Activated T-cell treated with anti-CD3 and anti-CD28 coated beads, Interleukin-2, amount 50 U/mL, for 24 hours (primary cell): Measurements from ENCODE around the gene RBMS1.

ENCODE experiments used
- DNase-seq: peaks from one replicate; pipeline ENCODE4 v3.0.0-alpha.2; 2020
- H3K27ac Mint-ChIP-seq: 2 replicates; pipeline ENCODE4 v1.8.0; 2020; ENCODE audit warnings: mild to moderate bottlenecking, mixed read lengths
- H3K27me3 Mint-ChIP-seq: 2 replicates; pipeline ENCODE4 v1.8.0; 2020; ENCODE audit warnings: mixed read lengths
- H3K36me3 Mint-ChIP-seq: 2 replicates; pipeline ENCODE4 v1.8.0; 2020; ENCODE audit warnings: low read depth, mixed read lengths
- H3K4me1 Mint-ChIP-seq: 2 replicates; pipeline ENCODE4 v1.8.0; 2020; ENCODE audit warnings: low read depth, mixed read lengths
- H3K4me3 Mint-ChIP-seq: 2 replicates; pipeline ENCODE4 v1.8.0; 2020; ENCODE audit warnings: mild to moderate bottlenecking, moderate library complexity, mixed read lengths
- H3K9me3 Mint-ChIP-seq: 2 replicates; pipeline ENCODE4 v1.8.0; 2020; ENCODE audit warnings: mixed read lengths

The RBMS1 gene

DNA sequence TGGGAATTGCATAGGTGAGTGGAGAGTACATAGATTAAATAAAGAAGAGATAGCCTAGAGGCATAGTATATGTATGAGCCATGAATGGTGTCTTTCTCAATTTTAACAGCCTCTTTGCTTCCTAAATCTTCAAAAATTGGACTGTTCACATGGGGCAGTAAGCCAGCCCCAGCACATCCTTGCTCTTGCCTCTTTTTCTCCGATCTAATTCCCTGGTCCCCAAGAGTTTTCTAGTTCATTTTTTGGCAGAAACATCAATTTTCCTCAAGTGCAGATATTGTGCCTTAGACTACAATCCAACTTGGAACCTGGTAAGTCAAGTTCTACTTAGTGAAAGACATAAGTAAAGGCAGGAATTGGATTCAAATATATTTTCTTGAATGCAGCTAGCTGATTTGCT, 243.7 kb downstream of the RBMS1 start:
- Mint-ChIP-seq H3K9me3 (no peaks in the 10 kb centered on the region), H3K4me3 (no peak overlapping the region), H3K27me3 (no peaks in the 10 kb centered on the region), H3K27ac (no peak overlapping the region), H3K36me3 (no peaks in the 10 kb centered on the region), H3K4me1 (peaks cover 2% of the 10 kb centered on the region)
- DNase-seq: no peak

DNA sequence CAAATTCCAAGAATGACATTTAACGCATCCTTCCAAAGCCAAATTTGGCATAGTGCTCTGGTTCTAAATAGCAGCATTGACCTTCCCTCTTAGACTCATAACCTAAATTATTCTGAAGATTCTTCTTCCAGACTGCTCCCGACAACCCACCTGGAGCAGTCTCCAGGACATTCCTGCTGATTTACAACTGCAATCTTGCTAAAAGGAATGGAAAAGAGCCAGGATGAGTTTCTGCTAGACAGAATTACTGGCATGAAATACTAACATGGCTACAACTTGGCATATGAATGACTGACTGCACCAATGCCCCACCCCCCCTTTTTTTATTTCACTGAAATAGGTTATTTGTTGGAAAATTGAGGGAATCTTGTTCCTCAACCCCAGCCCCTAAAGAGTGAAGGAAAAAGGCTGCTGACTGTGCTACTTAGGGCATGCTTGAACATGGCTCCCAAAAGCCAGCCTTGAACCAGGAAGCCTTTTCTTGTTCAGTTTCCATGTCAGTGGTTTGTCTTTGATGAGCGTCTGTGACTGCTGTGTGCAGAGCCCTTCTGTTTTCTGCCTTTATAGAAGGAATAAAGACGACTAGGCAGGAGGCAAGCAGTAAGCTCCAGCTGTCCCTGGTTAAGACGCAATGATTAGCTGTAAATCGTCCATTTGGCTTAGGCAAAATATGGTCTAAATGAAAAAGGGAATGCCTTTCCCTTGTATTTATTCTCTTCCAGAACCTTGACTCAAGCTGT, 246.1 kb downstream of the RBMS1 start:
- Mint-ChIP-seq H3K9me3 (no peaks in the 10 kb centered on the region), H3K27me3 (no peaks in the 10 kb centered on the region), H3K27ac (no peak overlapping the region), H3K4me3 (no peak overlapping the region), H3K4me1 (peaks cover 2% of the 10 kb centered on the region), H3K36me3 (no peaks in the 10 kb centered on the region)
- DNase-seq: no peak

DNA sequence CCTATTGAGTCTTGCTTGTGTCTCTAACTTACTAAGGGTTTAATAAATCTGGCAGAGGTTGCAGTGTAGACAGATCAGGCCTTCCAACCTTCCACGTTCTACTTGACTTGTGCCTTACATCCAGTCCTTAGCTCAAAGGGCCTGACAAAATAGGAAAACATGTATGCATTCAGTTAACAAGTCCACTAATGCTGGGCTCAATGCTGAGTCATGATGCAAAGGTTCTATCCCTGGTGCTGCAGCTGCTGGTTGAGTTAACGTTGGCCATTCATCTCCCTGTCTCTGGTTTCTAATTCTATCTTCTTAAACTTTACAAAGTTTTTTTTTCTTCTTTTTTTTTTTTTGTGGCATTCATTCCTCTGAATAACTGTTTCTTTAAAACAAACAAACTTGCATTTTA, 247.3 kb downstream of the RBMS1 start:
- no peaks in the 10 kb centered on the region for H3K27me3 Mint-ChIP-seq
- H3K4me3 Mint-ChIP-seq: no peak overlapping the region
- H3K36me3 Mint-ChIP-seq: no peaks in the 10 kb centered on the region
- H3K4me1 Mint-ChIP-seq: no peaks in the 10 kb centered on the region
- H3K27ac Mint-ChIP-seq: no peak overlapping the region
- no peak for DNase-seq
- H3K9me3 Mint-ChIP-seq: no peaks in the 10 kb centered on the region

DNA sequence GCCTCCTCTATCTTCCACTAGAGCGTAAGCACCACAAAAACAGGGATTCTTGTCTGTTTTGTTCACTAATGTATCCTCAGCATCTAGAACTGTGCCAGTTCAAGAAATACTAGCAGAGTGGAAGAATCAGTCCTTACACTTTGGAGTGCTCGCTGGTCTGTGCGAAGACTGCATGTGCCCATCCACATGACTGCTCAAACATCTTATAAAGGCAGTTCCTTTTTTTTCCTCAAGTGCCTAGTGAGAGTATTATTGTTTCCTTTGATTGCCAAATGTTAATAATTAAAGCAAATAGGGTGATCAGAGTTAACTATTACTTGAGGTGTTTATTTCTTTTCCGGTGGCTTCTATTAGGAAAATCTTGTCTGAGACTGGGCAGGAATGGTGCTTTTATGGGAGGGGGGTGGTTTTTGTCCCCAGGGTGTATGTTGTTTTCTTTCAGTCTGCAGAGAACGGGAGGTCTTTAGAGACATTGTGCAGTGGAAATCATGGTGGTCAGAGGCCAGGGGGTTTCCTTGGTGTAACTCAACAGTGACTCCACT, 247.9 kb downstream of the RBMS1 start:
- H3K4me1 Mint-ChIP-seq: no peaks in the 10 kb centered on the region
- no peak overlapping the region for H3K27ac Mint-ChIP-seq
- H3K4me3 Mint-ChIP-seq: no peak overlapping the region
- no peaks in the 10 kb centered on the region for H3K36me3 Mint-ChIP-seq
- no peaks in the 10 kb centered on the region for H3K27me3 Mint-ChIP-seq
- DNase-seq: no peak
- H3K9me3 Mint-ChIP-seq: no peaks in the 10 kb centered on the region

DNA sequence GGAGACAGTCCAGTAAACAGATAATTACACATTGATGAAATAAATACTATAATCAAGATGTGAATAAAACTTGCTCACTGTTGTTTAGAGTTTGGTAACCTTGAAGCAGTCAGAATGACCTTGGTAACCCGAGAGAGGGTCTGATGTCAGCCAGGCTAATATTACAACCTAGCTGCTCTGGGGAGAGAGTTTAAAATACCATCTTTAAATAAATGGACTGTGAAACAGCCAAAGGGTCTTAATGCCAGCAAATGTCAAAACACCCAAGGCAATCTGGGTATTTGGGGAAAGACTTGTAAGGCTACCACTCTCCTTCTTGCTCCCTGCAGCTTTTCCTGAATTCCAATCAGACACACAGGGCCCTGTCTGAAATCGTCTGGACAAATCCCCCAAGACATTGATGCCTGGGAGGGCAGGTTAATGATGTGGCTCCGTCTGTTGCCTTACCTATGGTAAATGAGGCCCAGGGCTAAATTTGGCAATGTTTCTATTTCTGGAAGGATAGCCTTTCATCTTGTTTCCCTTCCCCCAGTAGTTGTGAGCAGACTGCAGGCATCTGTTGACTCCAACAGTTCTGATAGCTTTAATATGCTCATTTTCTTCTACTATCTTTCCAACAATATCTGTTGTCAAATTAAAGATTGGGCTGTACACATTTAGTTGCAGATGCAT, 250.6 kb downstream of the RBMS1 start:
- no peaks in the 10 kb centered on the region for H3K36me3 Mint-ChIP-seq
- H3K27me3 Mint-ChIP-seq: peaks cover 1% of the 10 kb centered on the region
- H3K27ac Mint-ChIP-seq: no peak overlapping the region
- DNase-seq: no peak
- no peaks in the 10 kb centered on the region for H3K9me3 Mint-ChIP-seq
- H3K4me1 Mint-ChIP-seq: no peaks in the 10 kb centered on the region
- H3K4me3 Mint-ChIP-seq: no peak overlapping the region

DNA sequence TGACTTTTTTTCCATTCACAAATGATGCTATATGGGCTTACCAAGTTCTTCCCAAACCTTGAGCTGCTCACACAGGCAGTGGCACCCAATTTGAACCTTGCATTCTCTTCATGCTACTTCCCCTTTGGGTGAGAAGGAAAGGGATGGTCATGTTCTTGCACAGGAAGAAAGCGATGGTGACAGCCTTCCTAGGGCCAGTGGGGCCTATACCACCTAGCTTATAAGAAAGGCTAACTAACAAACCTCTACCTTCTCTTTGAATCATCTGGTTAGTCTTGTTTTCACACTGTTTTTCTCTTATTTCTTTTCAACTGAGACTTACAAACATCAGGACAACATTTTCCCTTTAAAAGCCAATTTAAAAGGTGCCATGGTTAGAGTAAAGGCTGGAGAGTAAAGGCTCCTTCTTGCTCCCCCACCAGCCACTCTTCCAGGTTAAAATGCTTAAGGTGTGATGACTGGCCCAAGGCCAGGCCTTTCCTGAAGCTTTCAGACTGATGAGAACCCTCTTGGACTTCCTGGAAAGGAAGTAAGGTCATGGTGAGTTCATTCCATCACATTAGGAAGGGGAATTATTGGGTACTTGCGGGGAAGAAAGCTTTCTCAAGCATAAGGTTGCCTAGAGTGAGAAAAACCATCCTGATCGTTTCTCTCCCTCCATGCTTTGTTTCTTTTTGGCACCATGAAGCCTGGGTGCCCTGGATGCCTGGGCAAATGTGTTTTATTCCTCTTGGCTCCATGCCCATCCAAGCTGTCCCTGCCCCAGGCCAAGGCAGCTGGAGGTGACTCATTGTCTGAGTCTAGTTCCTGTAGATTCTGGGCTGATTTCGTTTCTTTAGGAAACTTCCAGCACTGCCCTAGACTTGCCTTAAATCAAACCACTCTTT, 252.1 kb downstream of the RBMS1 start:
- no peak for DNase-seq
- no peak overlapping the region for H3K4me3 Mint-ChIP-seq

DNA sequence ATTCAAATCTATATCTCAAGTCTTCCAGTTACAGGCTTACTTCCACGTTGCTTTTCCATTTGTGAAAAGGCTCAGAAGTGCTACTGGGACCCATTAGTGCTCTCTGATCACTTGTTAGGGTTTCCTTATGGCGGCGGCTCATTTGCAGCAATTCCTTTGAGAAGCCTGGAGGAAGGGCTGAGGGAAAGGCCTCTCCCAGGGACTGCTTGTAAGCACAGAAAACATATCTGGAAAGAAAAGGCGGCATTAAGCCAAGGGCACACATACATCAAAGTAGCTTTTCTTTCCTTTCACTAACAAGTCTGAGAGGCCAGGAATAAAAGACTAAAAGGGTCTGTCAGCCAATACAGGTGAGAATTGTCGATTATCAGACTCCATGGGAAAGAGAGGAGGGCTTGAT, 254.2 kb downstream of the RBMS1 start:
- Mint-ChIP-seq H3K27ac (no peak overlapping the region), H3K4me3 (no peak overlapping the region), H3K27me3 (peaks cover 9% of the 10 kb centered on the region), H3K4me1 (no peaks in the 10 kb centered on the region), H3K9me3 (no peaks in the 10 kb centered on the region), H3K36me3 (no peaks in the 10 kb centered on the region)
- no peak for DNase-seq

More for the DNA sequence above, 252.1 kb downstream of the RBMS1 start:
- no peaks in the 10 kb centered on the region for H3K4me1 Mint-ChIP-seq
- no peaks in the 10 kb centered on the region for H3K9me3 Mint-ChIP-seq
- no peak overlapping the region for H3K27ac Mint-ChIP-seq
- H3K36me3 Mint-ChIP-seq: no peaks in the 10 kb centered on the region
- peaks cover 9% of the 10 kb centered on the region for H3K27me3 Mint-ChIP-seq

DNA sequence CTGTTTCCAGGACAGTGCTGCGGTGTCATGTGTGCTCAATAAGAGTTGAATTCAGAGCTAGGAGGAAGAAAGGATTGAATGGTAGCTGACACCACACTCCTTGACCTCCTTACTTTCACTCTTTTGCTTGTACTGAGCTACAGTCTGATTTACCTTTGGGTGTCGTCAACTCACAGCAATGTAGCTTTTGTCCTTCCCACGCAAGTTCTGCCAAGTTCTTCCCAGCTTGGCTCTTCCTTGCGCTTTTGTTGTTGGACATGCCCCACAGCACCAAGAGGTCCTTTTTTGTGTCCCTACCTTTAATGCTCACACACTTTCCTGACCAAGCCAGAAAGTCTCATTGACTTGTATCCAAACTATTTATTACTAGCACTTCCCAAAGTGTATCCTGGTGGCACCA, 255.2 kb downstream of the RBMS1 start:
- Mint-ChIP-seq H3K36me3 (no peaks in the 10 kb centered on the region), H3K27me3 (peaks cover 9% of the 10 kb centered on the region), H3K4me3 (no peak overlapping the region), H3K4me1 (no peaks in the 10 kb centered on the region), H3K27ac (no peak overlapping the region), H3K9me3 (no peaks in the 10 kb centered on the region)
- no peak for DNase-seq

DNA sequence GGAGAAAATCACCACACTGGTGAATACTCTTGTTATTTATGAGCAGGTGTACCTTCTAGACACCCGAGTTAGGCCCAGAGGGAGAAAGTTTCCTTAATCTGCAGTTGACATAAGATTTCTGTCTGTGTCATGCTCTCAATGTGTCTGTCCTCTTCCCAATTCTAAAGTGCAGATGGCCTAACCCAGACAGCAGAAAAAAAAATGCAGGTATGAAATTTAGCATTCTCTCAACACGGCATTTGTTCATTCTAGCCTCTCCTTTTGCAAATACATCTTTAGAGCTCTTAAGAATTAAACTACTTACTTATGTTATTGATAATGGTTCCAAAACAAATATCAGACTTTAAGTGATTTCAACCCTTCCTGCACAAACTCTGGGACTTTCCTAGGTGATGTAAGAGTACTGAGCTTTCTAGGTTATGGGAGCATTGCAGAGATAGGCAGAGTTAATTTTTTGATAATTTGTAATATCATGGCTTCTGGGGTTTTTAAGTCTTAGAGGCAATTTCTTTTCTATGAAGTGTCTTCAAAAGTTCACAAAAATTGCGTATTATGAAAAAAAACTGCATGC, 260.6 kb downstream of the RBMS1 start:
- no peaks in the 10 kb centered on the region for H3K9me3 Mint-ChIP-seq
- H3K36me3 Mint-ChIP-seq: no peaks in the 10 kb centered on the region
- peaks cover 1% of the 10 kb centered on the region for H3K4me1 Mint-ChIP-seq
- no peak overlapping the region for H3K27ac Mint-ChIP-seq
- no peak overlapping the region for H3K4me3 Mint-ChIP-seq
- DNase-seq: no peak
- peaks cover 7% of the 10 kb centered on the region for H3K27me3 Mint-ChIP-seq

DNA sequence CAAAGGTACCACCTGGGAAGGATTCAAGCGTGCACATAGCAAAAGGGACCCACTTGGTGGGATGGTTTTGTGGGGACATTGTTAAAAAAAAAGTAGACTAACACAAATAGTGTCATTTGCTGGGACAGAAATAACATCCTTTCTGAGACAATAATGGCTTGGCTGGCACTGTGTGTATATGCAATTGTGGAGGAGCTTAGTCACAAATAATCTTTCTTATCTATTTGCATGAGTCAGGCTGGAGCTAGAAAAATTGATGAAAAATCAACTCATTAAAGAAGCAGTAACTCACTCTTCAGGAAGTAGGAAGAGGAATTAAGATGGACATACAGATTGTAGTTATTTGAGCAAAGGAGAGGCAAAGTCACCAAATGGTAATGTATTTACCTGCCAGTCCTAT, 264.0 kb downstream of the RBMS1 start:
- Mint-ChIP-seq H3K36me3 (no peaks in the 10 kb centered on the region), H3K27ac (no peak overlapping the region), H3K27me3 (peaks cover 11% of the 10 kb centered on the region), H3K4me1 (peaks cover 18% of the 10 kb centered on the region), H3K9me3 (no peaks in the 10 kb centered on the region), H3K4me3 (no peak overlapping the region)
- DNase-seq: no peak

DNA sequence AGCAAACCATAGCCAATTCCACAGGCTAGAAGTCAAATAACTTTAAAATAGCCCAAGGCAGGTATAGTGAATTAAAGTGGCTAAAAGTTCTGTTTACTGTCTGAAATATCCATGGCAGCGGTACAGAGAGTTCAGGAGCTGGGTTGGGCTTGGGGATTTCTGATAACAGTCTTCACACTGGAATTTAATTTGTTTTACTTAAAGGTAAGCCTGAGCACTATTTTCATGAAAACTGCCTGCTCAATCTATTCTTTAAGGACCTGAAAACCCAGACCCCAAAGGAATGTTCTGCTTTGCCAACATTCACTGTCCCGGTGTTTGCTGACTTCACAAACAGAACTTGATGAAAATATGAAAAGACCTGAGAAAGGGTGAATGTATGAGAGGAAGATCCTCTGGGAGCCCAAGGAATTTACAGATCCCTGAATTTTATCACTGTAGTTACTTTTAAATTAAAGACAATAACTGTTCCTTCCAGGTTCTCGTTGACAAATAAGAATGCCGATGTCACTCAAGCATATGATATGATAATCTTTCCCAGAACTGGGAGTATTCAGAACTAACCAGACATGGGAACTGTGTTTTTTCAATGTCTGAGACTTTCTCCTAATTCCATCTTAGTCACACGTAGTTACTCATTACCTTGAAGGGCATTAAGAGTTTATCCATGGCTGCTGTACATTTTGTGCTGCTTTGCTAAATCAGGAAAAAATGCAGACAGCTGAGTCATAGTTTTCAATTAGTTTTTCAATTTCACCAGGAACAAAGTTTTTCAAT, 265.3 kb downstream of the RBMS1 start:
- H3K27me3 Mint-ChIP-seq: peaks cover 11% of the 10 kb centered on the region
- DNase-seq: no peak
- H3K27ac Mint-ChIP-seq: no peak overlapping the region
- no peaks in the 10 kb centered on the region for H3K36me3 Mint-ChIP-seq
- H3K4me1 Mint-ChIP-seq: peaks cover 31% of the 10 kb centered on the region
- no peak overlapping the region for H3K4me3 Mint-ChIP-seq
- no peaks in the 10 kb centered on the region for H3K9me3 Mint-ChIP-seq

DNA sequence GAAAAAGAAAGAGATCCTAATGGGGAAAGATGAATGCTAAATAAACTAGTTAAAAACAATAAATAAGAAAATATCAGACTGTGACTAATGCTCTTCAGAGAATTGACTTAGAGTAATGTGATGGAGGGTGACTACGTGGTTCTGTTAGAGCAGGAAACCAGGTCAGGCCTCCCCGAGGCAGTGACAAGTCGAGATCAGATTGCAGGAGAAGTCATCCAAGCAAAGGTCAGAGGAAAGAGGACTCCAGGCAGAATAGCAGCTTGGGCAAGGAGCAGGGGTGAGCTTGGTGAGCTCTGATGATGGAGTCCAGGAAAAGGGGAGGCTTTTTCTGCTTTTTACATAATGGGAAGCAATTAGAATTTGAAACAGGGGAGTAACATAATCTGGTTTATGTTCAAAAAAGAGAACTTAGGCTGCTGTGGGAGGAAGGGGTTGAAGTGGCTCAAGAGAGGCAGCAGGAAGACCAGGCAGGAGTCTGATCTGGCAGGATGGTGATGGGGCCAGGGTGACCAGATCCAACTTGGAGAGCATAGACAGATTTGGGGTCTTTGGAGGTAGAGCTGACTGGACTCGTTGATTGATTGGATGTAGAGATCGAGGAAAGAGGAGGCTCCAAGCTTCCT, 266.2 kb downstream of the RBMS1 start:
- Mint-ChIP-seq H3K27ac (no peak overlapping the region), H3K36me3 (no peaks in the 10 kb centered on the region), H3K4me3 (no peak overlapping the region), H3K4me1 (peaks cover 40% of the 10 kb centered on the region), H3K9me3 (no peaks in the 10 kb centered on the region), H3K27me3 (peaks cover 11% of the 10 kb centered on the region)
- DNase-seq: no peak

DNA sequence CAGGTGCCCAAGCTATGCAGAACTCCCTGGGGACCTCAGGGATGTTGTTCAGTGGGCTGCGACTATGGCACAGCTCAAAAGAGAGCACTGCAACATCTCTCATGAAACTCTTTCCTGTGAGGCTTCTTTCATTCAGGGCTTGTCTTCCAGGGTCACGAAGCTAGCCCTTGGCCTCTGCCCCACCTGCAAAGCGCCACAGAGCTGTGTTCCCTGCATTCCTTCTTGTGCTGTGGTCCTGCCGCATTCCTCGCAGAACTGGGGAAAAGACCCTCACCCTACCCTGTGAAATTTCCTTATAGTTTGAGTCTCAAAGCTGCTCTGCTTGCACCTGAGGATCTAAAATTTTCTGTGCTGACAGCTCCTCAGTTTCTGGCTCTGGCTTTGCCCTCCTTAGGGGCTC, 267.2 kb downstream of the RBMS1 start:
- Mint-ChIP-seq H3K9me3 (no peaks in the 10 kb centered on the region), H3K27me3 (peaks cover 11% of the 10 kb centered on the region), H3K4me1 (peaks cover 50% of the 10 kb centered on the region), H3K27ac (no peak overlapping the region), H3K36me3 (no peaks in the 10 kb centered on the region), H3K4me3 (no peak overlapping the region)
- DNase-seq: no peak
